Islet precursor cell (in vitro differentiated cells): ENCODE measurements around the gene KNTC1.
A peak's percentile ranks its signal among the peaks of the same experiment; 100 is the strongest.
"Not testable (repeated sequence)": the region's sequence is repeated elsewhere in the genome, so short reads cannot be mapped to it uniquely, and the experiment has no call there.

Experiments
- DNase-seq: peaks from one replicate; pipeline ENCODE4 v3.0.0-alpha.2; 2018

Gene KNTC1

DNA sequence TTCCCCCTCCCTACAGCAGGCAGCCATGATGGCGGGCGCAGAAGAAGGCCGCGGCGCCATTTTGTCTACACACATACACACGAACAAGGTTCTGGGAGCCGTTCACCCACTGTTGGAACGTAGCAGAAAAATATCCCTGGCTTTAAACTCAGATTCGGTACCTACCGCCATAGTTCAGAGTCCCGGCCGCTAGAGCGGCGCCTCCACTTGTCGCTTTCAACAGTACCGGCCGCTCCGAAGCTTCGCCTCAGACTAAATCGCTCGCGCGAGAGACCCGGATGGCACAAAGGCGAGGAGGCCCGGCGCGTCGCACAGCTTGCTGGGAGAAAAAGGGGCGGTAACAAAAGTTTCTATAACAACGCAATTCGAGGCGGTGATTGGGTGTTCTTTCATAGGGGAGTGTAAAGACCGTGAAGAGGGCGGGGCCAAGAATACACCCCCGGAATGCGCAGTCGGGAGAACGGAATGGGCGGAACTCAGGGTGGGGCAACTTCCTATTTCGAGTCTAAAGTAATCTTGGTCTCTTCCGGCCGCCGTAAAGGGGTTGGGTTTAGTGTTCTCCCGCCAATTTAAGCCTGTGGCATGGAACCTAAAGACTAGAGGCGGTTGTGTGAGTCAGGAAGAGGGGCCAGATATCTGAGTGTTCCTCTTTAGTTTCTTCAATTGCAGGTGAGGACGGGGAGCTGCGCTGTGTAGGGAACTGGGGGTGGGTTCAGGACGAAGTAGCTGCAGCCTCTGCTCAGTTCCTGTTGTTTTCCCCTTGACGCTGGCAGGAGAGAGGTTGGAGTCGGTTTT, at the start of gene KNTC1, which contains the start of gene RSRC2:
Gene KNTC1, plus strand, starts transcription at position 567 of the 795 bp plus-strand sequence. CDS start 2,815 bp downstream, outside the sequence.
Gene RSRC2, minus strand, starts transcription at position 254 of the 795 bp plus-strand sequence. Its CDS starts 83 bp downstream, at position 171.
- peak; percentile 100 for DNase-seq

DNA sequence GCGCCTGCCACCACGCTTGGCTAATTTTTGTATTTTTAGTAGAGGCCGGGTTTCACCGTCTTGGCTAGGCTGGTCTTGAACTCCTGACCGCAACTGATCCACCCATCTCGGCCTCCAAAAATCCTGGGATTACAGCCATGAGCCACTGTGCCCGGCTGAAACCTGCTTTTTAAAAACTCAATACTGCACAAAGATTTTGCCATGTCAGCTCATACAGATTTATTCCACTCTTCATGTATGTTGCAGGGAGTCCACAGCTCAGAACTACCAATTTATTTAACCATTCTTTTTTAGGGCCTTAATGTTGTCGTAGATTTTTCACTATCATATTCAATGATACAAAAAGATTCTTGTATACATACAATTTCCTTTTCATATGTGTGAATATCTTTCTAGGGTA, 46.3 kb upstream of the KNTC1 start:
- DNase-seq: no peak

GRCh38 chr12:122481861-122482260, 45.2 kb upstream of the KNTC1 start:
- DNase-seq: no peak

GRCh38 chr12:122483969-122484368, 43.1 kb upstream of the KNTC1 start:
- DNase-seq: no peak

- not testable (repeated sequence) for DNase-seq
Measured at GRCh38 chr12:122484385-122484784, 42.7 kb upstream of the KNTC1 start.

DNA sequence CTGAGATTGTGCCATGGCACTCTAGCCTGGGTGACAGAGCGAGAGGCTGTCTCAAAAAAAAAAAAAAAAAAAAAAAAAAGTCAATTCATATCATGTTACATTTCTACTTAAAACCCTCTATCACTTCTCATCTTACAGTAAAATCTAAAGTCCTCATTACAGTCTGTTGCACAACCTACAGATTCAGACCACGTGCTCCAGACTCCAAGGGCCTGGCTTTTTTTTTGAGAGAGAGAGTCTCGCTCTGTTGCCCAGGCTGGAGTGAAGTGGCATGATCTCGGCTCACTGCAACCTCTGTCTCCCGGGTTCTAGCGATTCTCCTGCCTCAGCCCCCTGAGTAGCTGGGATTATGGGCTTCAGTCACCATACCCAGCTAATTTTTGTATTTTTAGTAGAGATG, 40.7 kb upstream of the KNTC1 start:
- DNase-seq: not testable (repeated sequence)

DNA sequence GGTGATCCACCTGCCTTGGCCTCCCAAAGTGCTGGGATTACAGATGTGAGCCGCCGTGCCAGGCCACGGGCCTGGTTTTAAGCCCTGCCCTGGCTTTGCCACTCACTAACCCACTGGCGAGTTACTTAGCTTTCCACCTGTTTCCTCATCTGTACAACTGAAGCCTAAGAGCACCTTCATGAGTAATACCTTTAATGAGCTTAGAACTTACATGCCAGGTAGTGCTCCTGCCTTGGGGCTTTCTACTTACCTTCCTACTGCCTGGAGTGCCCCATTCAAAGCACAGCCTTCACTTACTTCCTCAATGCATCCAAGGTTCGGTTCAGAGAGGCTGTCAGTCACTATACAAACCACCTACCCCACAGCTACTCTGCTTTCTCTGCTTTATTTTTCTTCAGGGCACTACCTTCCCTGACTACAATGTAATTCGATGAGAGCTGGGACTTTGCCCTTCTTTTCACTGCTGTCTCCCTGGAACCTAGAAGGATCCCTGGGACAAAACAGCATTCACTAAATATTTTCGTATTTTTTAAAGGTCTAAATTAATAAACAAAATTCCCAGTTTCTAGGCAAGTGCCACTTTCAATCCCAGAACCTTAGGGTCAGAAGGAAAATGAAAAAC, 40.1 kb upstream of the KNTC1 start:
- DNase-seq: no peak

GRCh38 chr12:122487807-122488206, 39.2 kb upstream of the KNTC1 start:
- DNase-seq: not testable (repeated sequence)

DNA sequence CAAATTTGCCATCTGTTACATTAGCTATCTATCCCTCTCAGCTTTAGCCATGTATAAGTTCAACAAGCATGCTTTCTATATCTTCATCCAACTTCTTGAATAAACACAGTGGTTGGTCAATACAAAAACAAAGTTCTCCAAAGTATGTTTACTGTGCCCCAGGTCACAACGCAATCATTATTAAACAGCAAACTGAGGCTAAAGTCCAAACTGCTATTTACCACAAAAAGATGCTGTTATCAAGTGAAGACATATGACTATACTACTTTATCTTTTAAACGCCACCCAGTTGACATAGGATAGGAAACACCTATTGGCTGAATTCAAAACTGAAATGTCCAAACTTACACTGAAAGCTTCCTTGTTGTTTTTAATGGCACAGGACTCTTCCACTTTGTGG, 38.0 kb upstream of the KNTC1 start:
- DNase-seq: no peak

GRCh38 chr12:122491991-122492390, 35.1 kb upstream of the KNTC1 start:
- DNase-seq: no peak

DNA sequence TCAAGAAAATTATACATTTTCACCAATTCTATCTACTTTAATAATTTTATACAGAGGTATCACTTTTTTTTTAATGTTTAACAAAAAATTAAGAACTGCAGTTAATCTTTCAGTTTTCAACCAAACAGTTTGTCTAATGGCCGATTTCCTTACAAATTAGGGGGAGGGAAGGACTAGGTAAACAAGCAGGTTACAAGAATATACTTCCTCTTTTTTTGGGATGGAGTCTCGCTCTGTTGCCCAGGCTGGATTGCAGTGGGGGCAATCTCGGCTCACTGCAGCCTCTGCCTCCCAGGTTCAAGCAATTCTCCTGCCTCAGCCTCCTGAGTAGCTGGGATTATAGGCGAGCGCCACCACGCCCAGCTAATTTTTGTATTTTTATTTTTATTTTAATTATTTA, 33.8 kb upstream of the KNTC1 start:
- DNase-seq: not testable (repeated sequence)

- no peak for DNase-seq
Measured at GRCh38 chr12:122495258-122495657, 31.8 kb upstream of the KNTC1 start.

DNA sequence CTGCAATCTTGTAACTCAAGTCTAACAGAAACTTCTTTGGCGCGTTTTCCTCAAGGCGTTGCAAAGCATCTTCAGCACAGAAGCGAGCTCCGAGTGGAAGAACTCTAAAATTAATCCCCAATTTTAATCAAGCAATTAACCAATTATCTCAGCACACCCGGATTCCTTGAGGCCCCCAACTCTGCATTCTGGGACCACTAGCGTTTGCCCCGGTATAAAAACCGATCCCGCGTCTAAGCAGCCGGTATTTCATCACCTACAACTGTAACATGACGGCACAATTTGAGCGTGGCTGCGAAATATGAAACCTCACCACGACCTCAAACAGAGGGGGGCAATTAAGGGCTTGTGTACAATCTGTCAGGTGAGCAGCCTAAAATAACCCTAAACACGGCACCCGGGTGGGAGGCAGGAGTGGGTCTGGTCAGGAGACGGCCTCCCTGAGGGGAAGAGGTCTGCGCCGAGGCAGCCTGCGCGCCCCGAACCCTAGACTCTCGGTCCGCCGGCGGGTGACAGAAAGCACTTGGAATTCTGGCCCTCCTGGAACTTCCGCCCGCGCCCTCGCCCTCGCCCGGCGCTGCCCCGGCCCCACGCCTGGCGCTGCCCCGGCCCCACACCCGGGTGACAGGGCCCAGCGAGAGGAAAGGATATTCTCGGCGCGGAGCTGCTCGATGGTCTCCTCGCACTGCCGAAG, 26.9 kb upstream of the KNTC1 start:
- DNase-seq: peak; percentile 86

DNA sequence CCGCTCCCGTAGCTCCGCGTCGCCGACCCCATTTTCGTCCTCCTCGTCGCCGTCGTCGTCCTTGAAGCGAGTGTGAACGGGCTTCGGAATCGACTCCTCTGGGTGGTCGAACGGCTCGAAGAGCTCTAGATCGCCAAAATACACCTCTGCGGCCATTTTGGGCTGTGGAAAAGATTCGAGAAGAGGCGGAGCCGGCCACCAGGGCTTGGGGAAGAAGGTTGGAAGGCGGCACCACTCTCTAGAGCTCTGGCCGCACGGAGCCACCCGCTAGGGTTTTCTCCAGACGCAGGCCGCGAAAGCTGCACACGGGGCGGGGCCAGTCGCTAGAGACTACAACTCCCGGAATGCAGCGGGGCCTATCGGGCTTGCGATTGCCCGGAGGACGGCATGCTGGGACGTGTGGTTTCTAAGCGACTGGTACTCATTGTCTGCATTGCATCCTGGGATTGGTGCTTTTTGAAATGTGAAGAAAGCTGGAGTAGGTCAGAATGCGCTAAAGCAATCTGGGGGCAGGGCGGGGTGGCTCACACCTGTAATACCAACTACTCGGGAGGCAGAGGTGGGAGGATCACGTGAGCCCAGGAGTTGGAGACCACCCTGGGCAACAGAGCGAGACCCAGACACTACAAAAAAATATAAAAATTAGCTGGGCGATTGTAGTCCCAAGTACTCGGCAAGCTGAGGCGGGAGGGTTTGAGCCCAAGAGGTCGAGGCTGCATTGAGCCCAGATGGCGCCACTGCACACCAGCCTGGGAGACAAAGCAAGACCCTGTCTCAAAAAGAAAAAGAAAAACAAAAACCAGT, 26.2 kb upstream of the KNTC1 start, which contains the start of gene ZCCHC8:
Gene ZCCHC8, minus strand, starts transcription at position 248 of the 804 bp plus-strand sequence. Its CDS starts 92 bp downstream, at position 156.
- peak; percentile 100 for DNase-seq

GRCh38 chr12:122501489-122501989, 25.5 kb upstream of the KNTC1 start:
- DNase-seq: no peak

DNA sequence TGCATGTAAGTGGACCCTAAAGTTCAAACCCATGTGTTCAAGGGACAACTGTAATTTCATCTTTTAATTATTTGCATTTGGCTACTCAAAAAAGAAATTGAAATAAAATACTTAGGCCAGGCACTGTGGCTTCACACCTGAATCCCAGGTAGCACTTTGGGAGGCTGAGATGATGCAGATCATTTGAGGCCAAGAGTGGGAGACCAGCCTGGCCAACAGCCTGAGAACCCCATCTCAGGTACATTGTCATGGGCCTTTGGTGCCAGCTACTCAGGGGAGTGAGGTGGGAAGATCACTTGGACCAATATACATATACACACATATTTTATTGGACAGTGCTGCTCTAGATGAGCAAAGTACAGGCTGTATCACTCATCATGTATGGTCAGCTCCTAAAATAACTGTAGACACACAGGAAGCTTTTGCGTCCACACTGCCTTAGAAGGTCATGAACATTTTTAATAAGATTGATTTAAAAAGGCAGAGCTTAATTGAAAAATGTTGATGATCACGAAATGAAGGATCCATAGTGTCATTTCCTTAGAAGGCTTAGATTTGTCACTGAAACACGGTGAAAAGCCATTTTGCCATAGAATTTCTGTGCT, 23.8 kb upstream of the KNTC1 start:
- DNase-seq: no peak

GRCh38 chr12:122503783-122504590, 23.1 kb upstream of the KNTC1 start:
- no peak for DNase-seq

GRCh38 chr12:122505419-122506051, 21.5 kb upstream of the KNTC1 start:
- no peak for DNase-seq

DNA sequence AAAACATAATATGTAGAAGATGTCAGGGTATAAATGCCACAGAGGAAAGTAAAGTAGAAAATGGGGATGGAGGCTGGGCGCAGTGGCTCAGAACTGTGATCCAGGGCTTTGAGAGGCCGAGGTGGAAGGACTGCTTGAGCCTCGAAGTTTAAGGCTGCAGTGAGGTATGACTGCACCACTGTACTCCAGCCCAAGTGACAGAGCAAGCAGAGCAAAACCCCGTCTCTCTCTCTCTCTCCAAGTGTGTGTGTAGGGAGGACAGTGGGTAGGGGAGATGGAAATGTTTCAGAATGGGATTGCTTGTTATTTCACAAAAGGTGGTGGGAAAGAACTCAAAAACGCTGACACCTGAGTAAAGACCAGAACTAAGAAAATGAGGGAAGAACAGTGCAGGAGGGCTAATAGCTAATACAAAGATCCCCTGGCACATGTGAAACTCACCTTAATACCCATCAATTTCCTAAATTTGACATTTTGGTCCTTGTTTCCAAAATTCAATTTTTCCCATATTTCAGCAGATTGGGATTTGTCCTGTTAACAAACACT, 20.6 kb upstream of the KNTC1 start:
- DNase-seq: no peak

DNA sequence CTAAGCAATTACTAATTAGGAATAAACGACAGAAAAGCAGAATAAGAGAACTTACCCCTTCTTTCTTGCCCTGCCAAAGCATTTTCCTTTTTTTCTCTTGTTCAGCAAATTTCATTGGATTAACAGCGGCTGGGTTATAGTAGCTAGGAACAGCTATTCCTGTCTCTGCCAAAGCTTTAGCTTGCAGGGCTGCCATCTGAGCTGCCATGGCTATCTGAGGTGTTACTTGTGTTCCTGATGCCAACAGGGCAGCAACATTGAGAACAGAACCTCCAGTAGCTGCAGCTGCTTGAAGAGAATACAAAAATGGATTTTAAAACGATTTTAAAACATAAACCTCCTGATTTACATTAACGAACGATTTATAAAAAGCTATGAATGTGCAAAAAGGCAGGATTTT, 18.9 kb upstream of the KNTC1 start:
- no peak for DNase-seq
